HL-60 (cell line): Measurements from ENCODE around the gene LIPK.

Experiments
- GABPA ChIP-seq: IDR thresholded peaks from 2 replicates; pipeline ENCODE4 v1.6.1; 2012; ENCODE audit warnings: low read depth
- POLR2AphosphoS5 ChIP-seq: IDR thresholded peaks from 2 replicates; pipeline ENCODE4 v1.6.1; 2012; ENCODE audit warnings: low read depth
- TF ChIP-seq, protein P1 (sequence below): IDR thresholded peaks from one replicate; pipeline ENCODE4 v1.5.1; 2011; ENCODE audit warnings: low read length, control low read depth, inconsistent platforms; ENCODE audit not compliant: insufficient read depth

DNA sequence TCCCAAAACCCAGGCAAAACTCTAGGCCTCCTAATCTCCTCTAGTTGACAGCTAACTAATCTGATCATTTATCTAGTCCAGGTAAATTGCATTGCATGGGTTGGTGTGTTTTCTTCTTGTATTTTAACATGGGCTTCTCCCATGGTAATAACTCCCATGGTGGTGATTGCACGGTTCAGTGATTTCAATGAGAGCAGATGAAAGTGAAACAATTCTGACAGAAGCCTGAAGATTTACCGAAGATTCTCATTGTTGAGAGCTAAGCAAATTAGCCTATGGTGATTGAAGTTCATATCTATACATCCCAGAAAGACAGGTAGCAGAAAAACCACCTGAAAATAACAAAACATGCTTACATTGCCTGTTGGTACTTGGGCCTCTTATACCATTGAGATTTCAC lies 27.2 kb downstream of the LIPK start:
- no peak for TF ChIP-seq POLR2AphosphoS5
- no peak for TF ChIP-seq GABPA
- TF ChIP-seq, protein P1, sequence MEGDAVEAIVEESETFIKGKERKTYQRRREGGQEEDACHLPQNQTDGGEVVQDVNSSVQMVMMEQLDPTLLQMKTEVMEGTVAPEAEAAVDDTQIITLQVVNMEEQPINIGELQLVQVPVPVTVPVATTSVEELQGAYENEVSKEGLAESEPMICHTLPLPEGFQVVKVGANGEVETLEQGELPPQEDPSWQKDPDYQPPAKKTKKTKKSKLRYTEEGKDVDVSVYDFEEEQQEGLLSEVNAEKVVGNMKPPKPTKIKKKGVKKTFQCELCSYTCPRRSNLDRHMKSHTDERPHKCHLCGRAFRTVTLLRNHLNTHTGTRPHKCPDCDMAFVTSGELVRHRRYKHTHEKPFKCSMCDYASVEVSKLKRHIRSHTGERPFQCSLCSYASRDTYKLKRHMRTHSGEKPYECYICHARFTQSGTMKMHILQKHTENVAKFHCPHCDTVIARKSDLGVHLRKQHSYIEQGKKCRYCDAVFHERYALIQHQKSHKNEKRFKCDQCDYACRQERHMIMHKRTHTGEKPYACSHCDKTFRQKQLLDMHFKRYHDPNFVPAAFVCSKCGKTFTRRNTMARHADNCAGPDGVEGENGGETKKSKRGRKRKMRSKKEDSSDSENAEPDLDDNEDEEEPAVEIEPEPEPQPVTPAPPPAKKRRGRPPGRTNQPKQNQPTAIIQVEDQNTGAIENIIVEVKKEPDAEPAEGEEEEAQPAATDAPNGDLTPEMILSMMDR, result no peak
